Frontal cortex (tissue), 4 donors: ENCODE results near the gene XXYLT1. TPM values are rescaled to one million over a fixed set of nuclear protein-coding genes. Genes with fewer than 3 reads are reported as not detected.

Source experiments
- DNase-seq, 2 donors: peaks; one replicate each; pipeline ENCODE4 v3.0.0; 2012; ENCODE audit warnings: low spot score in 2 of 2
- FAIRE-seq: peaks from 2 replicates; lab custom pipeline; 2012; peaks lifted over from hg19 to GRCh38; lab: Jason Lieb, UNC
- total RNA-seq: library from RNA; depleted of rRNA; stranded (reverse); fragments of >200 nt; gene quantifications from one replicate; pipeline ENCODE4 v1.2.3, GENCODE V29; 2014
- donor health status: control.
- donor health status: control.
- donor health status: control.

Gene XXYLT1
- total RNA-seq, 1 donor from 2014 or later: 23.6 TPM

DNA sequence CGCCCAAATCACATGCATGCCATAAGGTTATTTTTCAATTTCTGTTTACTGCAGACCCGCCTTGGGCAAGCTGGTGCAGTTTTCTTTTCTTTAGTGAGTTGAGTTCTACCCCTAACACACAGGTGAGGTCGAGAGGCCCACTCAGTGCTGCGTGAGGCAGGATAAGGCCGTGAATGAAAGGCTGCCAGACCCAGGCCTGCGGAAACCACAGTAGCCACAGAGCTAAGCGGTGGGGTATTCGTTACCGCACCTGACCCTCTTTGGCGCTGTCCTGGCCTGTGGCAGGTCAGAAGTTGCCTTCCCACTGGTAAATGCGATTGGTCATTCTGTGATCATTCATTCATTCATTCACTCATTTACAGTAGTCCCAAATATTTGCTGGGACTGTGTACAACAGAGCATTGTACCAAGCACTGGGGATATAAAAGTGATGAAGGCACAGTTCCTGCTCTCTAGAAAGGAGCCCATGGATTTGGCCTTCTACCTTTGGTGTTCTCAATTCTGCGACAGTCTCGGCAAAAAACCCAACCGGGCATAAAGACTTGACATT lies 144.8 kb downstream of the XXYLT1 start:
- FAIRE-seq: no peak
- no peak for DNase-seq

DNA sequence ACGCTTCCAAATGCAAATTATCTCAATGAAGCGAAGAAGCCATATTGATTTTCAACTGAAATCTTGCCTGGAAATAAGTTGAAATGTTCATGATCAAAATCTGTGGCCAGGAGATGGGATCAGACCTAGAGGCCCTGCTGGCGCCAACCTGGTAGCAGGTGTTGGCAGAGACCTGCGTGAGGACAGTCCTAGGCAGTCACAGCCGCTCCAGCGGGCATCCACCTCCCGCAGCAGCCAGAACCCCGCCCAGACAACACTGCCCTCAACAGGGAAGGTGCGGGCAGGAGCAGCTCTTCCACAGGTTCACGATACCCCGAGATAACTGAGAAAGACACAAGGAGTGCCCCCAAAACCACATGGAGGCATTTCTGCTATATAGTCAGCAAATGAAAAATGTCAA lies 145.3 kb downstream of the XXYLT1 start:
- FAIRE-seq (no peak), DNase-seq (no peak)

DNA sequence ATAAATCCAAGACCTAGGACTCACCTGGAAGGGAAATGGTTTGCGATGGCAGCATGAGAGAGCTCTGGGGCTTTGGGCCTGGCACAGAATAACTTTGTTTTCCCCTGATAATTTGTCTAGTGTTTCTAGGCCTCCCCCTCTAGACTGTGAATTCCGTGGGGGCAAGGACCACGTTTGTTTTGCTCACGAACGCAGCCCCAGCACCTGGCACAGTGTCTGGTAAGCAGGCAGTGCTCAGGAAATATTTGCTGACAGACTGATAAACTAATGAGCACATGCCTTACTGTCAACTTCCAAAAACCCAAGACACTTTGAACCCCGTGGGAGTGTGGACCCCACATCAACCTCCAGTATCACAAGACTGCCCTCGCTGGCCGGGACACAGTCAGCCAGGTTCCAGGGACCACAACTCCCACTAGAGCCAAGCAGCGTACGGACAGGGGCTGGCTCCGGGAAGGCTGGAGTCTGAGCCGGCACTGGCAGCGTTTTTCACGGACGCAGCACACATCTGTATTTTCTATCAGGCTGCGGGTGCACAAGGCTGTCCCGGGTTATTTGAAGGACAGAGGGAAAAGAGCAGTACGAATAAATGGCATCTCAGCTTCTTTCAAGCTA lies 146.5 kb downstream of the XXYLT1 start:
- no peak for FAIRE-seq

DNA sequence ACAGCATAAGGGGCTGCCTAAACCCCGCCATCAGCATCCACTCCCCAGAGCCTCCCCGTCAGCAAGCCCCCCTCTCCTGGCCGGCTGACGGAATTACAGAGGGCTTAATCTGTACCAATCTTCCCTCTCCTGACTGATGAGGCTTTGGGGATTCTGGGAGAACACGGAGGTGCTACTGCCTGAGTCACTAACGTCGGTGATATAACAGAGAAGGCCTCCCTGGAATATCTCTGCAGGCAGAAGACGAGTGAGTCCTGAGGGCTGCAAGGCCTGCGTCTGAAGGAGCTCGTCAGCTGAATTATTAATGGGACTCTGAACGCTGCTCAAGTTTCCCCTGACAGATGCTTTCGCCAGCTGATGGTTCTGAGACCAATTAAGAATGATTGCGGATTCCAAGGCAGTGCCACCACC lies 147.7 kb downstream of the XXYLT1 start:
- DNase-seq: no peak
- FAIRE-seq: no peak

More for the DNA sequence above, 146.5 kb downstream of the XXYLT1 start:
- no peak for DNase-seq

DNA sequence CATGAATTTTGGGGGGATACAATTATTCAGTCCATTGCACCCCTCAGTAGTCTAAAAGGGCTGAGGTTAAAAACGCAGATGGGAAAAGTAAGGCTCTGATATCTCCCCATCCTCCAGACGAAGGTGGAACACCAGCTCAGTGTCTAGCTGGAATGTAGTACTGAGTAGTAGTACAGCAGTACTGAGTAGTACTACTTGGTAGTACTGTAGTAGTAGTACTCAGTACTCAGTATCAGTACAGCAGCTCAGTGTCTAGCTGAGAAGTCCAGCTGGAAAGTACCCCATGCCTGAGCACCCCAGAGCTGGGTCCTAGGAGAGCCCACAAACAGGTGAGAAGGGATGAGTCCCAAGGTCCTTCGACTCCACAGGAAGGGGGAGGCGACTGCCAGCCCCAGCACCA lies 148.7 kb downstream of the XXYLT1 start:
- DNase-seq (no peak), FAIRE-seq (no peak)

DNA sequence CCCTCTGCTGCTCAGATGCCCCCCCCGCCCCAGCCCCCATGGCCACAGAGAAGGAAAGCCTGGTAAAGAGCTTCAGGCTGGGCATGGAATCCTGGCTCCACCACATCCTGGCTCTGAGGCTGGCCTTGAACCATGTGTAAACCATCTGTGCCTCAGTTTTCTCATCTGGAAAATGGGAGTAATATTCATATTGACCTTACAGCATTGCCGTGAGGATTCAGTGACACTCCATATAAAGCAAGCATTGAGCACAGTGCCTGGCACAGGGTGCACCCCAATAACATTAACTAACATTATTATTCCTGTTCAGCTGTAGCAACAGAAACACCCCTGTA lies 150.7 kb downstream of the XXYLT1 start:
- FAIRE-seq (no peak), DNase-seq (no peak)

DNA sequence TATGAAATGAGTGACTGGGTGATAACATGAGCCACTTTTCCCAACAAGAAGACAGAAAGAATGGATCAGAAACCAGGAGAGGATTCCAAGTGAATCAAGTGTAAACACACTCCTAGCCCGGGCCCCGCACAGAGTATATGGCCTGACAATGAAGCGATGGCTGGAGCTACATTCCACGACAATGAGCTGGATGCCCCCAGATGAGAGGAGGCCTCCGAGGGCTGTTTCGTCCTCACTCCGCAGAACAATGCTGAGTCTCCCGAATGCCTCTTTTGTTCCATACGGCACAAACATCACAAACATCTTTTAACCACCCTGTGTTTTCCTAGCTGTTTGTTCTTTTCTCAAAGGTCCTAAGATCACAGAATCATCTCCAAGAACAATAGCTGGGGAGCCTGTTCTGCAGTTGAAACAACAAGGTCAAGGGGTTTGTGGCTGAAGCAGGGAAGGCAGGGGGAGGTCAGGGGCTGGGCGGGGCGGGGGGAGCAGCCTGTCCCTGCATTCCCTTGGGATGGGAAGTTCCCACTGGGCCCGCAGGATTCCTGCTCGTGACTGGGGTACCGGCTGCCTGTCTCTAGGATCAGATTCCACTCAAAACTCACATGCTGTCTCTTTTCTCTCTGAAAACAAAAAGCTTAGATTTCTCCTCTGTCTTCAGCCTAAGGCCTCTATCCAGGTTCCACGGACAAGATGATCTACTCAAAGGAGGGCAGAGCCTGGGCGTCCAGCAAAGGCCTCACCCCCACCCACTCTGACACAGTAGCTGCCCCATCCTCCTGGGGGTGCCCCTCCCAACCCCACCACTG lies 151.3 kb downstream of the XXYLT1 start:
- FAIRE-seq (no peak), DNase-seq (no peak)

DNA sequence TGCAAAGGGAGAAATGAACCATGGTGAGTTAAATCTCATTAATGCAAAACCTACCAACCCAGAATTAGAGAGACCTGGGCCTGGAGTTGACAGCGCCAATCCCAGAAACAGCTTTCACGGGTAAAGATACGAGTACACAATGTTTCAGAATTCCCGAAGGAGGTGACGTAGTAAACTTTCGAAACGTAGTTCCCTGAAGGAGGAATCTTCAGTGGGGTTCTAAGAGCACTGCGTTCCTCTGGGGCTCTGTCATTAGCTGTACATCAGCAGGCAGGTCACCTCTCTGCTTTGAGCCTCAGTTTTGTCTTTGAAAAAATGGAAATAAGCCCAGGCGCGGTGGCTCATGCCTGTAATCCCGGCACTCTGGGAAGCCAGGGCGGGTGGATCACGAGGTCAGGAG lies 152.3 kb downstream of the XXYLT1 start:
- DNase-seq (no peak), FAIRE-seq (no peak)

DNA sequence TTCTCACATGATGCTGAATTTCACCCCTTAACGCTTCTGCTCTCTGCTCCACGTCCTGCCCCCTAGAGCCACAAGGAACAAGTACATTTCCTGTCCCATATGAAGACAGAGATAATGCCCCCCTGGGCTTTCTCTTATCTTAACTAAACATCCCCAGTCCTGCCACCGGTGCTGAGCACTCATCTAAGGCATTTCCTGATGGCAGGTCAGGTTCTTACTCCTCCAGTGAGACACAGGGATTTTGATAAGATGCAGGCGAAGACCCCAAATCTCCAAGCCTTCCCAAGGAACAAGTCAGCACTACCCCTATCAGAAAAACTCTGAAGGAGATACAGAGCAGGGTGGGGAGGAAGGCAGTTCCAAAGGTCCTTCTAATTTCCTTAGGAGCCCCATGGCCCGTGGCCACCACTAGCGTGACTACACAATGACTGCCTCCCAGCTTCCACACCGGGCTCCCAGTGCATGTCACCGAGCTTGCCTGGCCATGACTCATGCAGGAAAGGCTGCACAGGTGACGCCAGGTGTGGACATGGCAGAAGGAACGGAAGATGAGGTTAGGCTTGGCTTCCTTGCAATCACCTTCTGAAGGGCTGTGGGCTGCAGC lies 152.9 kb downstream of the XXYLT1 start:
- no peak for DNase-seq
- no peak for FAIRE-seq

DNA sequence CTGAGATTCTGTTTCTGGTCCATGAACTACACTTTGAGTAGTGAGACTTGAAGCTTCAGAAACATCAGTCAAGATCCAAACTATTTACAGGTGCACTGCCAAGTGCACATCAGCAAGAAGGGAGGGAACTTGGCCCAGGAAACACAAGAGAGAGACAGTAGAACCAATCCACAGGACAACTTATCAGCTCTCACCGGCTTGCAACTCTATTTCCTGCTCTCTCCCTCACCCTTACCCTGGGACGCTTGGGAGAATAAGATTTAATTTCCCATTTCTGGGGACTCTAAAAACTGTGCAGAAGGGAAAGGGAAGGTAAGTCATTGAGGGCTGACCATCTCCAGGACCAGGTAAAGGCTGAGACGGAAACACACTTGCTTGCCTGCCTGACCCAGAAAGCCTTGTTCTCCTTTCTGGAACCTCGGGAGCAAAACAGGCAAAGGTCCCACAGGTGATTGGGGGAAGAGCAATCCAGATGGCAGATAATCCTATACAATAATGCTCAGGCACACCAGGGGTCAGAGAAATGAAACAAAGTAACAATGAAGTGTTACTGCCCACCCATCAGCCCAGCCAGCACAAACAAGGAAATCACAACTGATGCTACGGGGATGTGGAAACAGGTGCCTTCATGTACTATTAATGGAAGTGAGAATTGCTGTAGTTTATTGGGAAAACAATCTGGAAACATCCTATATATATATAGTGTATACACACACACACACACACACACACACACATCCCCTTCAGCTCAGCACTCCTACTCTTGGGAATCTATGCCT lies 154.4 kb downstream of the XXYLT1 start:
- DNase-seq (no peak), FAIRE-seq (no peak)

DNA sequence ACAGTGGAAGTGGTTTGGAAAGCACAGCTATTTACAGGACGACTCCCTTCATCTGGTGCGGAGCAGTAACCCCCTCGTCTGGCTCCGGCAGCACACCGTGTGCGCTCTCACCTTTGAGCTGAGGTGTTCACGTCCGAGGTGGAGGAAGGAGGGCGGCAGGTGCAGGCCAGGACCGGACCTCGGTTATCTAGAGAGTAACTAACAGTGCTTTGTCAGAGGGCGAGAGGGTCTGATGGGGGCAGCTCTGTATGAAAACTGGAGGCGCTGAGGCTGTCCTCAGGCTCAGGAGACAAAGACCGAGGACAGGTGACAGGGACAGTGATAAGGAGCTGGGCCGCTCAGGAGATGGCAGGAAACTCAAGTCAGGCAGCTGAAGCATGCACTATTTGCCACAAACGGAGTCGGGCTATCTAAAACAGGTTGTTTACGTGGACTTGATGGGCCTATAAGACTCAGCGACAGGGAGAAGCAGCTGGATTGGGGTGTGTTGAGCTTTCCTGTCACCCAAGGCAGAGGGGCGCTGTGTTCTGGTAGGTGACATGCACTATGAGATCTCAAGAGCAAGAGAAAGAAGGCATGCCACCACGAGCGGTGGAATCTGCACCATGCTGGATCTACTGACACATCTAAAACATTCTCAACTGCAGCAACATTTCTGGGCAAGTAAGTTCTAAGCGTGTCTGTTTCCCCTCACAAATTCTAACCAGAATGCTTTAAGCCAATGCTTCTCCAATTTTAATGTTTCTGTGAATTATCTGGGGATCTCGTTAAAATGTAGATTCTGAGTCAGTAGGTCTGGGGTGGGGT lies 155.2 kb downstream of the XXYLT1 start:
- FAIRE-seq: no peak
- DNase-seq: no peak

DNA sequence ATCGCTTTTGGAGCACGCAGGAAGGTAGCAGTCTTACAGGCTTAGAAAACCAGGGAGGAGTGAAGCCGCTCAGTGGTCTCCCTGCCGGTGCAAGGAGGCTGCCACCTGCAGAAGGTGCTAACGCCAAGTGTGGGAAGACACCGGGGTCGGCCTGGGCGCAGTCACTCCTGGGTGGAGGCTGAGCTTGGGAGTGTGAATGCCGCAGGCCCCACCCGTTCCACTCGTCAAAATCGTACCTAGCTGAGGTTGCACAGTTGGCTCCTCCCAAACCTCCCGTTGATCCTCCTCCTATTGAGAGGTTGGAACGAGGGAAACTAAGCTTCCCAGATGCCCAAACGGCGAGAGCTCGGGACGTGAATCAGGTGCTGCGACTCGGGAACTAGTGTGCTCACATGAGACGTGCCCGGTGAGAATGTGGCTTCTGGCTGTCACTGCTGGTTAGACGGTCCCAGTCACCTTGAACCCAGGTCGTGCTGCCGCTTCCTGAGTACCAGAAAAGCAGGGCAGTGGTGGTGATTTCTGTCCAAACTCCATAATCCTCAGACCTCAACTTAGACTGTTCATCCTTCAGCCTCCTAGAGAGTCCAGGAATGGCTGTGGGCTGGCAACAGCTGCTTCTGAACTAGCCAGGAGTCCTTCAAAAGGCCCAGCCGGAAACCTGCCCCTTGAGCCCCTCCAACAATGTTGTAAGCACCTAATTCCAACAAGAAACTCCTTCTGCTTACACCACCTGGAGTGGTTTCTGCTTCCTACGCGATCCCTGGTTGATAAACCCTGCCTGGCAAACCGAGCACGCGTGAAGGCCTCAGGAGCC lies 156.0 kb downstream of the XXYLT1 start:
- DNase-seq: no peak
- FAIRE-seq: no peak

DNA sequence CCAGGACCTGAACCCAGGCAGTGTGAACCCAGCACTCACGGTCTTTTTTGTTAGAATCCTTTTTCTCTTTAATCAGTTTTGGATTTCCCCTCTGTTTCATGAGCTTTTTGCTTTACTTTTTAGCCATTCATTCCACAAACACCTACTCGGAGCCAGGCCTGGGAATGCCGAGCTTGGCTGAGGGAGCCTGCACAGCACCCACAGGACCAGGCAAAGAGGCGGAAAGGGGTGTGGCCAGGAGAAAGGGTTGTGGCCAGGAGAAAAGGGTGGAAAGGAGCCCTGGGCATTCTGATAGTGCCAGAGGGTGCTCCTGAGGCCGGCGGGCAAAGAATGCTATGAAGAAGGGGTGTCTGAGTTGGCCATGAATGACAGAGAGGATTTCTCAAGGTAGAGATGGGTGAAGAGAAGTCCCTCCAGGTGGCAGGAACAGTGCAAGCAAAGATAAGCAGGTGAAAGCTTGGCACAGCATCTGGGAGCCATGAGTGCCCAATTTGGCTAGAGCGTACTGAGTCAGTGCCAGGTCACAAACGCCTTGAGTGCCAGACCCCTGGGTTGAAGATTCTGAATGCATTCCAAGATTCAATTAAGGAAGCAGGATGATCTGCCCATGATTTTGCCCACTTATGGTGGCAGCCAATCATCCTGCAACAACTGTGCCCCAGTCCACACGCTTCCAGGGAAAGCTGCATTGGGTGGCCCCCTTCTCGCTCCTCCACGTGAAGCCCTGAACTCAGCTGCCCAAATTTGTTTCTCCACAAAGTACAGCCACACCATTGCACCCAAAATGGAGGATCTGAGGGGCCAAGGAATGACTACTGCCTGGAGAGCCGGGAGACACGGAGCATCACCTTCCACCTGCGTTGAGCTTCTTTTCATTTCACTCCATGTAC lies 157.2 kb downstream of the XXYLT1 start:
- DNase-seq: no peak
- no peak for FAIRE-seq

DNA sequence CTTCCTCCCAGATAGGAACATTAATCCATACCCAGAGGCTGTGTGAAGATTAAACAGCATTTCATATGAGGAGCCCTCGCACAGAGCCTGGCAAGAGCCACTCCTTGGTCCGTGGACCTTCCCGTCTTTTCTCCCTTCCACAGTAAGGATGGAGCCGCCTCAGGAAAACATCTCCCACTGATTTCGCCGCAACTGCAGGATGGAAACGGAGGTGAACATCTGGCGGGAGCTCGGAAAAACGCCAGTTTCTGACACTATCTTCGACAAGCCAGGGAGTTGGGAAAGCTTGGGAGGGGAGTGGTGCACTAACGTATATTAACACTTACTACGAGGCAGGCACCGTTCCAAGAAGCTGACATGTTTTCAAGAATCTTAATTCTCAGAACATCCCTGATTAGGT lies 157.9 kb downstream of the XXYLT1 start:
- FAIRE-seq (no peak), DNase-seq (no peak)

DNA sequence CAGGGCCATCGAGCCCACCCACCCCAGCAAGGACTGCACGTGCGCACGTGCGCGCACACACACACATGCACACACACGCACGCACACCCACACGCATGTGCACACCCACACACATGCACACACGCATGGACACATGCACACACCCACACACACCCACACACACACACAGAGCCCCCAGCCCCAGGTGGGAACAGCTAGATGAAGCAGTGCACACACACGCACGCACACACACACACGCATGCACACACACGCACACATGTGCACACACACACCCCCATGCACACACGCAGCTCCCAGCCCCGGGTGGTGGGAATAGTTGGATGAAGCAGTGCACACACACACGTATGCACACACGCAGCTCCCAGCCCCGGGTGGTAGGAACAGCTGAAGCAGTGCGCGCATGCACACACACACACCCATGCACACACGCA lies 158.6 kb downstream of the XXYLT1 start:
- FAIRE-seq (no peak), DNase-seq (no peak)

DNA sequence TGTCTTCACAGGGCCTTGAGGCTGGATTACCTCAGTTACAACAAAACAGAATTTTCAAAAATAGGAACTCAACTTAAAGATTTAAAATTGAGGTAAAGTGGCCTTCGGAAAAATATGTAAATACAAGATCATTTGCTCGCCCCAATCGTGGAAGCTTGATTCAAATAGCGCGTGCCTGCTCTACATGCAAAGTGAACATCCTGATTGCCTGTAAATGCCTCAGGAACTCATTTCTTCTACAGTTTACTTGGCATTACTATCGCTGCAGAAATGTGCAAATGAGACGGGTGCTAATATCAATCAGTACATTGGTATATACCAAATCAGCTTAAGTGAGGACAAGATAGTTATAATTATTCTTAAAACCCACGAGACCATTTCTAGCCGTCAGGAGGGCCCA lies 159.2 kb downstream of the XXYLT1 start:
- FAIRE-seq (no peak), DNase-seq (no peak)

DNA sequence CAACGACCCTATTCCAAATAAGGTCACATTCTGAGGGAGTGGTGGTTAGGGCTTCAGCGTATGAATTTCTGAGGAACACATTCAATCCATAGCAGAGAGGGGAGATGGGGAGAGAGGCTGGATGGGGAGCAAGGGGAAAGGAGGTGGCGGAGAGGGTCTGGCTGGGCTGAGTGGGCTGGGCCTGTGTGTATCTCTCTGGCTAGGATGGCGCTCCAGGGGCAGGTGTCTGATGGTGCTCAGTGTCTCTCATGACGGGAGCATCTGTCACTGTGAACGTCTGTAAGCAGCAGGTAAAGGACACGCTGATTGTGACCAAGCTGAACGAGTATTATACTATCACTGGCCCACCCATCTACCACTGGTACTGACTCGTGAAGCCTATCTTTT lies 159.6 kb downstream of the XXYLT1 start:
- no peak for FAIRE-seq
- no peak for DNase-seq
